RWPE2 (cell line): ENCODE data around the gene CARS2.

ENCODE experiments used
- ATAC-seq: fragments of 200-7000 bp; cut with Tn5 transposase; 3 replicates; pipeline ENCODE4 v1.9.1; 2021; ENCODE audit warnings: low read depth
- DNase-seq: peaks from one replicate; pipeline ENCODE4 v3.0.0-alpha.2; 2020; ENCODE audit warnings: low spot score
- H3K27ac ChIP-seq: fragments of 450-650 bp; 2 replicates; pipeline ENCODE4 v1.5.1; 2017; ENCODE audit warnings: mild to moderate bottlenecking; ENCODE audit not compliant: poor library complexity, severe bottlenecking
- H3K27me3 ChIP-seq: fragments of 250-450 bp; sonication (Bioruptor Pico); 2 replicates; pipeline ENCODE4 v1.5.1; 2021; ENCODE audit warnings: mild to moderate bottlenecking, moderate library complexity; ENCODE audit not compliant: insufficient read depth, poor library complexity, severe bottlenecking
- H3K36me3 ChIP-seq: fragments of 250-450 bp; sonication (Bioruptor Pico); 2 replicates; pipeline ENCODE4 v1.5.1; 2020; ENCODE audit warnings: low read depth, mild to moderate bottlenecking, moderate library complexity
- H3K4me1 ChIP-seq: fragments of 250-450 bp; sonication (Bioruptor Pico); 2 replicates; pipeline ENCODE4 v1.5.1; 2021; ENCODE audit warnings: mild to moderate bottlenecking, moderate library complexity; ENCODE audit not compliant: insufficient read depth, poor library complexity, severe bottlenecking
- H3K4me3 ChIP-seq: fragments of 250-450 bp; sonication (Bioruptor Pico); 2 replicates; pipeline ENCODE4 v1.5.1; 2021; ENCODE audit warnings: mild to moderate bottlenecking, moderate library complexity; ENCODE audit not compliant: severe bottlenecking
- H3K9me3 ChIP-seq: fragments of 250-450 bp; sonication (Bioruptor Pico); 2 replicates; pipeline ENCODE4 v1.5.1; 2021; ENCODE audit warnings: mild to moderate bottlenecking, moderate library complexity; ENCODE audit not compliant: severe bottlenecking
- CTCF ChIP-seq: fragments of 450-650 bp; IDR thresholded peaks from one replicate; pipeline ENCODE4 v1.5.1; 2017; ENCODE audit warnings: mild to moderate bottlenecking, moderate library complexity; ENCODE audit not compliant: poor library complexity, severe bottlenecking

The CARS2 gene

GRCh38 chr13:110651271-110651670 is 54.6 kb downstream of the CARS2 start:
- ATAC-seq (no peak), DNase-seq (no peak)
- Histone ChIP-seq H3K27ac (no peak overlapping the region), H3K9me3 (no peaks in the 10 kb centered on the region), H3K36me3 (peaks cover 5% of the 10 kb centered on the region), H3K4me1 (no peaks in the 10 kb centered on the region), H3K27me3 (no peaks in the 10 kb centered on the region), H3K4me3 (no peak overlapping the region)
- TF ChIP-seq CTCF: no peak

- no peaks in the 10 kb centered on the region for H3K9me3 ChIP-seq
- TF ChIP-seq CTCF: no peak
- no peaks in the 10 kb centered on the region for H3K4me1 ChIP-seq
- DNase-seq (no peak), ATAC-seq (no peak)
- no peak overlapping the region for H3K27ac ChIP-seq
- no peak overlapping the region for H3K4me3 ChIP-seq
- peaks cover 5% of the 10 kb centered on the region for H3K36me3 ChIP-seq
- H3K27me3 ChIP-seq: no peaks in the 10 kb centered on the region
Observed at GRCh38 chr13:110650436-110650835, 55.5 kb downstream of the CARS2 start.

GRCh38 chr13:110649551-110649950 is 56.4 kb downstream of the CARS2 start:
- Histone ChIP-seq H3K4me3 (no peak overlapping the region), H3K36me3 (peaks cover 6% of the 10 kb centered on the region), H3K9me3 (no peaks in the 10 kb centered on the region), H3K4me1 (no peaks in the 10 kb centered on the region), H3K27me3 (no peaks in the 10 kb centered on the region), H3K27ac (no peak overlapping the region)
- TF ChIP-seq CTCF: no peak
- ATAC-seq (no peak), DNase-seq (no peak)

GRCh38 chr13:110648848-110649421 is 57.0 kb downstream of the CARS2 start:
- no peak for TF ChIP-seq CTCF
- no peak overlapping the region for H3K4me3 ChIP-seq
- H3K9me3 ChIP-seq: no peaks in the 10 kb centered on the region
- no peak for DNase-seq
- ATAC-seq: no peak
- peaks cover 12% of the 10 kb centered on the region for H3K36me3 ChIP-seq
- H3K27ac ChIP-seq: no peak overlapping the region
- H3K27me3 ChIP-seq: no peaks in the 10 kb centered on the region
- H3K4me1 ChIP-seq: no peaks in the 10 kb centered on the region

- TF ChIP-seq CTCF: no peak
- Histone ChIP-seq H3K27me3 (no peaks in the 10 kb centered on the region), H3K4me3 (no peak overlapping the region), H3K27ac (no peak overlapping the region), H3K9me3 (no peaks in the 10 kb centered on the region), H3K4me1 (no peaks in the 10 kb centered on the region), H3K36me3 (peaks cover 15% of the 10 kb centered on the region)
- no peak for DNase-seq
- ATAC-seq: no peak
Observed at GRCh38 chr13:110648146-110648819, 57.6 kb downstream of the CARS2 start.
